B cell (primary cell): Measurements from ENCODE around the gene PPP6R3. TPM values are rescaled to one million over a fixed set of nuclear protein-coding genes. Genes with fewer than 3 reads are reported as not detected.

Experiments
- ATAC-seq: fragments of 200-7000 bp; cut with Tn5 transposase; one replicate; pipeline ENCODE4 v1.10.0; 2021; ENCODE audit warnings: low read depth, mild to moderate bottlenecking, moderate number of reproducible peaks, moderate library complexity
- CTCF ChIA-PET: fragments of 350-600 bp; sonication (Branson Sonifier 250); formaldehyde crosslinking; loops from one replicate; lab custom pipeline; 2021; ENCODE audit warnings: antibody characterized with exemption, inconsistent platforms; lab: Charles Lee
- POLR2A ChIA-PET: fragments of 350-600 bp; sonication (Branson Sonifier 250); formaldehyde crosslinking; loops from one replicate; lab custom pipeline; 2021; ENCODE audit warnings: antibody characterized with exemption; lab: Charles Lee
- DNase-seq: peaks from one replicate; pipeline ENCODE4 v3.0.0; 2013
- H2AFZ ChIP-seq: 2 replicates; pipeline ENCODE4 v1.6.1; 2012; ENCODE audit warnings: mild to moderate bottlenecking, low read depth, low read length; ENCODE audit not compliant: insufficient read depth, poor library complexity, severe bottlenecking
- H3K27ac ChIP-seq, 2 donors: 1 replicate in 1 of 2; 2 replicates in 1 of 2; pipeline ENCODE4 v1.5.1; 2012 to 2013; ENCODE audit warnings: low read length in 2 of 2, mild to moderate bottlenecking in 2 of 2, moderate library complexity in 1 of 2
- H3K27me3 ChIP-seq, 4 experiments: fragments of 200-600 bp in 1 of 4; sonication (generic) in 1 of 4; replicated peaks in 1 of 4; 1 replicate in 2 of 4; 2 replicates in 2 of 4; pipeline versions ENCODE4 v1.6.1 to v1.7.0; 2013 to 2016; ENCODE audit warnings: low read length in 3 of 4, mild to moderate bottlenecking in 2 of 4, mixed read lengths in 1 of 4, moderate library complexity in 1 of 4; ENCODE audit not compliant: insufficient read depth in 4 of 4, control insufficient read depth in 3 of 4; ENCODE audit errors: control extremely low read depth in 1 of 4
- H3K36me3 ChIP-seq, 2 experiments: replicated peaks in 1 of 2; 1 replicate in 1 of 2; 2 replicates in 1 of 2; pipeline versions ENCODE4 v1.6.1 to v1.7.1; 2013; ENCODE audit warnings: low read length in 1 of 2; ENCODE audit not compliant: insufficient read depth in 2 of 2, control insufficient read depth in 1 of 2; ENCODE audit errors: control extremely low read depth in 1 of 2, extremely low read depth in 1 of 2
- H3K4me1 ChIP-seq, 2 donors: fragments of 200-600 bp in 1 of 2; sonication (generic) in 1 of 2; 1 replicate in 1 of 2; 2 replicates in 1 of 2; pipeline versions ENCODE4 v1.5.1 to v1.6.1; 2013 to 2017; ENCODE audit warnings: low read length in 2 of 2; ENCODE audit not compliant: control insufficient read depth in 2 of 2, insufficient read depth in 2 of 2
- H3K4me2 ChIP-seq: replicated peaks from 2 replicates; pipeline ENCODE3; 2012; ENCODE audit warnings: mild to moderate bottlenecking, low read depth, low read length; ENCODE audit not compliant: poor library complexity, severe bottlenecking
- H3K4me3 ChIP-seq, 5 experiments: fragments of 200-600 bp in 1 of 5; sonication (generic) in 1 of 5; 1 replicate in 3 of 5; 2 replicates in 2 of 5; pipeline versions ENCODE4 v1.5.1 to v1.7.0; 2011 to 2016; ENCODE audit warnings: low read length in 4 of 5, mild to moderate bottlenecking in 4 of 5, low read depth in 2 of 5, control low read depth in 1 of 5, moderate library complexity in 1 of 5; ENCODE audit not compliant: insufficient read depth in 1 of 5; ENCODE audit errors: control extremely low read depth in 1 of 5, extremely low read depth in 1 of 5
- H3K79me2 ChIP-seq: fragments of 200-600 bp; sonication (generic); one replicate; pipeline ENCODE4 v1.6.0; 2016; ENCODE audit warnings: low read length; ENCODE audit not compliant: control insufficient read depth, insufficient read depth
- H3K9ac ChIP-seq: fragments of 200-600 bp; sonication (generic); 2 replicates; pipeline ENCODE4 v1.6.1; 2017; ENCODE audit warnings: mild to moderate bottlenecking, low read length, moderate library complexity
- H3K9me3 ChIP-seq, 3 donors: one replicate each; pipeline versions ENCODE4 v1.6.1 to v1.7.1; 2013; ENCODE audit warnings: low read length in 2 of 3; ENCODE audit not compliant: control insufficient read depth in 2 of 3, insufficient read depth in 1 of 3; ENCODE audit errors: control extremely low read depth in 1 of 3
- H4K20me1 ChIP-seq: 2 replicates; pipeline ENCODE4 v1.6.0; 2012; ENCODE audit warnings: mild to moderate bottlenecking, low read length; ENCODE audit not compliant: insufficient read depth, control insufficient read depth, poor library complexity, severe bottlenecking
- H3K27ac Mint-ChIP-seq: one replicate; pipeline ENCODE4 v1.8.0; 2021; ENCODE audit warnings: mixed read lengths
- H3K27me3 Mint-ChIP-seq: one replicate; pipeline ENCODE4 v1.8.0; 2021; ENCODE audit warnings: mixed read lengths
- H3K4me1 Mint-ChIP-seq: one replicate; pipeline ENCODE4 v1.8.0; 2021; ENCODE audit warnings: mixed read lengths
- H3K4me3 Mint-ChIP-seq: one replicate; pipeline ENCODE4 v1.8.0; 2021; ENCODE audit warnings: mixed read lengths
- H3K9me3 Mint-ChIP-seq: one replicate; pipeline ENCODE4 v1.8.0; 2022; ENCODE audit warnings: mixed read lengths; ENCODE audit not compliant: insufficient read depth
- CTCF ChIP-seq: fragments of 200-600 bp; IDR thresholded peaks from one replicate; pipeline ENCODE4 v1.8.0; 2022; ENCODE audit warnings: antibody characterized with exemption, mild to moderate bottlenecking
- EZH2 ChIP-seq: IDR thresholded peaks from 2 replicates; pipeline ENCODE4 v1.6.1; 2012; ENCODE audit warnings: borderline replicate concordance, low read depth, mild to moderate bottlenecking, moderate library complexity, low read length; ENCODE audit not compliant: insufficient read depth, poor library complexity, severe bottlenecking
- WGBS: methylation state at CpG from one replicate; pipeline ENCODE4 v1.1.5; 2013; ENCODE audit warnings: missing lambda C conversion rate; ENCODE audit not compliant: insufficient coverage; 5-methylcytosine and 5-hydroxymethylcytosine counted together
- intact Hi-C: fragments of 100-400 bp; cut with micrococcal nuclease; formaldehyde crosslinking; loops from one replicate; pipeline ENCODE4 v1.10.0; 2022
- polyA plus RNA-seq: library from polyadenylated mRNA; depleted of rRNA; stranded (reverse); fragments of >200 nt; gene quantifications from 2 replicates; pipeline ENCODE4 v1.2.3, GENCODE V29; 2012
- total RNA-seq, 2 donors: library from RNA; stranded (reverse); fragments of 120-200 nt in 1 of 2; gene quantifications; 1 replicate in 1 of 2; 2 replicates in 1 of 2; pipeline versions ENCODE4 v1.2.3 to v1.2.4, GENCODE V29; 2013 to 2022

PPP6R3 gene
- total and polyA plus RNA-seq, 2 donors (not counting 1 experiment from before 2014, with no cell fraction given) = 48.5 to 159 TPM

GRCh38 chr11:68431984-68432645 lies 28.4 kb upstream of the PPP6R3 start:
- peaks cover 5% of the 10 kb centered on the region for H3K9me3 Mint-ChIP-seq
- TF ChIP-seq EZH2 (no peak), CTCF (no peak)
- Histone ChIP-seq H3K9ac (no peak overlapping the region), H3K27me3 (no peaks in the 10 kb centered on the region), H3K4me1 (no peaks in the 10 kb centered on the region), H4K20me1 (no peaks in the 10 kb centered on the region), H2AFZ (no peak overlapping the region), H3K36me3 (no peaks in the 10 kb centered on the region), H3K79me2 (no peaks in the 10 kb centered on the region), H3K4me2 (no peak overlapping the region), H3K9me3 (peaks cover 0 to 24% (median 7%) of the 10 kb centered on the region in 3 donors), H3K4me3 (no peak overlapping the region), H3K27ac (no peak overlapping the region)
- H3K4me1 Mint-ChIP-seq = no peaks in the 10 kb centered on the region
- ChIA-PET POLR2A (no interaction called here), CTCF (interaction anchor here (0.6 kb wide), 1 partner anchor 214 kb away, joined by 3 read pairs; no protein-coding TSS in a partner anchor)
- ATAC-seq (no peak), DNase-seq (no peak)
- no peak overlapping the region for H3K4me3 Mint-ChIP-seq
- WGBS = 90% methylated on average over 24 of the region's 24 CpGs
- no peaks in the 10 kb centered on the region for H3K27me3 Mint-ChIP-seq
- intact Hi-C loops = no loop called here
- no peak overlapping the region for H3K27ac Mint-ChIP-seq

DNA sequence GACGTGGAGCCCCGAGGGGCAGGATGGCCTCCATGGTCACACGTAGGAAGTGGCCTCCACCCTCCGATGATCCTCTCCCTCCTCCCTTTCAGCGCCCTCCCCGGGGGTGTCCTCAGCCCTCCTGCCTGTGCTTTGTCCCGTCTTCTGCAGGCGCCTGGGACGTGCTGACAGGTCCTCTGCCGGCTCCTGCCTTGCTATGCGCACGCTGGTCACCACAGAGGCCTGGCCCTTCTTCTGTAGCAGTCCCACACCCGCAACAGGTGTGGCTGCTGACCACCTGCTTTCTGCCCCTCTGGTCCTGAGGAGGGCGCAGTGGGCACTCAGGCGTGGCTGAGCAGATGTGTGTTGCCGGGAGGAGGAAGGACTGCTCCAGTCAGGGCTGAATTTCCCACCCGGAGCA lies 27.7 kb upstream of the PPP6R3 start:
- 86% methylated on average over 17 of the region's 17 CpGs for WGBS
- DNase-seq (no peak), ATAC-seq (no peak)
- POLR2A ChIA-PET = no interaction called here
- Histone ChIP-seq H2AFZ (no peak overlapping the region), H3K9me3 (peaks cover 0 to 24% (median 7%) of the 10 kb centered on the region in 3 donors), H3K79me2 (no peaks in the 10 kb centered on the region), H3K27me3 (no peaks in the 10 kb centered on the region), H3K4me2 (no peak overlapping the region), H3K4me1 (no peaks in the 10 kb centered on the region), H4K20me1 (no peaks in the 10 kb centered on the region), H3K9ac (no peak overlapping the region), H3K36me3 (no peaks in the 10 kb centered on the region), H3K4me3 (no peak overlapping the region), H3K27ac (no peak overlapping the region)
- intact Hi-C loops = no loop called here
- Mint-ChIP-seq H3K27ac (no peak overlapping the region), H3K4me3 (no peak overlapping the region), H3K9me3 (peaks cover 5% of the 10 kb centered on the region), H3K27me3 (no peaks in the 10 kb centered on the region), H3K4me1 (no peaks in the 10 kb centered on the region)
- no peak for TF ChIP-seq CTCF
- TF ChIP-seq EZH2 = no peak
- CTCF ChIA-PET = no interaction called here
